Glomerular endothelial cell (primary cell): ENCODE measurements around the gene POU3F1. TPM values are rescaled to one million over a fixed set of nuclear protein-coding genes. Genes with fewer than 3 reads are reported as not detected.

Source experiments
- DNase-seq: peaks from one replicate; pipeline ENCODE4 v3.0.0-alpha.2; 2011; ENCODE audit warnings: low read depth, low spot score; ENCODE audit errors: extremely low read depth
- total RNA-seq: library from RNA; depleted of rRNA; stranded (reverse); fragments of >200 nt; gene quantifications from 2 replicates; pipeline ENCODE4 v1.2.3, GENCODE V29; 2015

The POU3F1 gene
- total RNA-seq = not detected in 2 replicates

DNA sequence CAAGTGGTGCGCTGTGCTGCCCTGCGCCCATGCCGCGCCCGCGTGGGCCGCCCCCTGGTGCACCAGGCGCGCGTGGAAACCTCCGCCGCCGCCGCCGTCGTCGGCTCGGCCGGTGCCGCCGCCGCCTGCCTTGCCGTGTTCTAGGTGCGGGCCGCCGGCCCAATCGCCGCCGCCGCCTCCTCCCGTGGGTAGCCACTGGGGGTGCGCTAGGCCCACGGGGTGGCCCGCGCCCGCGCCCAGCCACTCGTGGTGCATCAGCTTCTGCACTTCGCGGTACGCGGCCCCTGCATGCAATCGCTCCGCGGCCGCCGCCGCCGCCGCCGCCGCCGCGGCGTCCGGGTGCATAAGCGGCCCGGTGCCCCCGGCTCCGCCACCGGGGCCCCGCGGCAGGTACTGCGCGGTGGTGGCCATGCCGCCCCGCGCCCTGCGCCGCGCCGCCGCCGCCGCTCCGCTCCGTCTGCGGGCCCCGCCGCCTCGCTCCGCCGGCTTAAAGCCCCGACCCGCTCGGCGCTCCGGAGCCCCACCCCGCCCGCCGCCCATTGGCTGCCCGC, at the start of gene POU3F1:
Gene POU3F1 (minus strand): TSS at position 461 of the 551 bp plus-strand sequence. CDS start 50 bp downstream, at position 411.
- no peak for DNase-seq

- no peak for DNase-seq
Measured at GRCh38 chr1:38095454-38095931, 48.9 kb upstream of the POU3F1 start.

DNA sequence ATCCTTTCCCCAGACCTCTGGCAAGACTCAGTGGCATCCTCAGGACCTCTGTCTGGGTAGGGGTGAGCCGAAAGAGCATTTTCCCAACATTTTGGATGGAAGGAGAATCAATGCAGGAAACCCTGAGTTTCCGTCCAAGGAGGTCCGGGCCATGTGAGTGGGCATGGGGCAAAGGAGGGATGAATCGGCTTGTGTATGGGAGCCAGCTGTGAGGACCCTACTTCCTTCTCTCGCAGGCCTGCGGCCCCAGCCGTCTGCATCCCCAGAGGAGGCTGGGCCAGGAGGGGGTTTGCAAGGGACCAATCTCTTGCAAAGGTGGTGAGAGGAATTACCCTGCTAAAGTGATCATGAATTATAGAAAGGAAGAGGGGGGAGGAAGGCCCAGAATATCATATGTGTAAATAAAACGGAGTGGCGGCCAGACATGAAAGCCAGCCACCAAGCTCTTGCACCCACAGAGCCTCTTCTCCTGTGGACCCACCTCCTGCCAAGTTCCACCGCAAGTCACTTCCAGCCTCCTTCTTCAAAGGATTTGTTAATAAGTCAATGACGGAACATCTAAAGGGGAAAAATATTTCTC, 48.2 kb upstream of the POU3F1 start:
- DNase-seq = no peak

- no peak for DNase-seq
Measured at GRCh38 chr1:38093569-38094520, 47.3 kb upstream of the POU3F1 start.

GRCh38 chr1:38092256-38092655, 45.7 kb upstream of the POU3F1 start:
- no peak for DNase-seq

- no peak for DNase-seq
Measured at GRCh38 chr1:38090796-38091195, 44.2 kb upstream of the POU3F1 start.

DNA sequence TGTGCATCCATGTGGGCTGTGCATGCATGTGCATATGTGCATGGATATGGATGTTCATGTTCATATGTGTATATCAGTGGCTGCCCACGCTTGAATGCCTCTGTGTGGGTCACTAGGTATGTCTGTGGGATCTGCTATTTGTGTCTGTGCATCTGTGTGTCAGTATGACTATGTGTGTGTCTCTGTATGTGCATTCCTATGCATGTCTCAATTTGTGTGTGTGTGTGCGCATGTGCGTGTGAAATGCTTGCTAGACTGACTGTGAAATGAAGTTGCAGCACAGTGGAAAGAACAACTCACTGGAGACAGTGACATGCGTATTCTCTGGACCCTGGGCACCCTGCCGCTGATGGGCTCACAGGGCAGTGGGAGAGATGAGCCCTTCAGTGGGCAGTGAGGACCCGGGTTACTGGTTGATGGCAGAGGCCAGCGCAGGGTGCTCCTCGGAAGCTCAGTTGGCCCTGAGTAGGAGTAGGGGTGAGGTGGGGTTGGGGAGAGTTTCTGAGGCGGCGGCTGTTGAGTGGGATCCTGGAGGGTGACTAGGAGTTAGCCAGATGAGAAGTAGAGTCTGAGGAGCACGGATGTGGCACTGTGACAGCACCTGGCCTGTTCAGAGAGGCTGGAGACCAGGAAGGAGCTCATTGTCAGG, 43.2 kb upstream of the POU3F1 start:
- DNase-seq = no peak

DNA sequence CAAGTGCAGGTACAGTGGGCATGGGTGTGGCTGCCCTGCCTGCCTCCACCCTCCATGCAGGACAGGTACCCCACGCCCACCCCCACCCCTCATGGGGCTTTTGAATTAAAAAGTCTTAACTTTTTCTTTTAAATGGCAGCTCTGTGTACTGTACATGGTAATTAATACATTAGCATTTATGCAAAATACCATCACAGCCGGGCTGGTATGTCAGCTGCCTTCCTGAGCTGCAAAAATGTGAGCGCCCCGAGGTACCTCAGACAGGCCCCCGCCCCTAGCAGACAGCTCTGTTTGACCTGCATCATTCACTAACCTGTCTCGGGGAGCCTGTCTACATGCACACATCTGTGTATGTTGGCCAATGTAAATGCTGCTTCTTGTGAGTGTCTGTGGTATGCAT, 42.2 kb upstream of the POU3F1 start:
- DNase-seq = no peak

DNA sequence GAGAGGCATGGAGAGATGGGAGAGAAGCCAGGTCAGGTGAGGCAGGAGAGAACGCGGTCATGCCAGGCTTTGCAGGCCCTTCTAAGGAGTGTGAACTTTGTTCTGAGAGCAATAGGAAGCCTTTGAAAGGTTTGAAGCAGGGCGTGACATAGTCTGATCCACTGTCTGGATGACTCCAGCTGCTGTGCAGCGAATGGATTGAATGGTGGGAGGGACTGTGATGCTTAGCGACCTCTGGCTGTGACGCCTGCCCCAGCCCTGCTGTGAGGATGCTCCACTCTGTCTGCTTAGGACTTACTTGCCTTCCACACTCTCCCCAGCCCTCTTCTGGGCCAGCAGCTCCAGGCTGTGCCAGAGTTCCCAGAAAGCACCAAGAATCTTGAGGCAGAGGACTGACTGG, 41.8 kb upstream of the POU3F1 start:
- no peak for DNase-seq

DNA sequence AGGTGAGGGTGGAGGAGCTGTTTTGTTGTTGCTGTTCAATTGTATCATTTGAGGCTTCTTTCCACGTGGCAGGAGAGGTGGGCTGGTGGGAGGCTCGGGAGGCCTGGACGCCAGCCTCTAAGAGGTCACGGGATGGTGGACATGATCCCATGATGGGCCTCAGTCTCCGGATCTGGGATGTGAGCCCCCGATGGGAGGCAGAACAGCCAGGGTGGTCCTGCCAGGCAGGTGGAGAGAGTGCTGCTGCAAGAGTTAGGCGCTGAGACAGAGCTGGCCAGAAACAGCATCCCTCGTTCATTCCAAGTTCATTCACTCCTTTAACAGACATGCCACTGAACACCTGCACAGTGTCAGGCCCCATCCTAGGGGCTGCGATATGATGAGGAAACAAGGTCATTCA, 41.1 kb upstream of the POU3F1 start:
- no peak for DNase-seq

DNA sequence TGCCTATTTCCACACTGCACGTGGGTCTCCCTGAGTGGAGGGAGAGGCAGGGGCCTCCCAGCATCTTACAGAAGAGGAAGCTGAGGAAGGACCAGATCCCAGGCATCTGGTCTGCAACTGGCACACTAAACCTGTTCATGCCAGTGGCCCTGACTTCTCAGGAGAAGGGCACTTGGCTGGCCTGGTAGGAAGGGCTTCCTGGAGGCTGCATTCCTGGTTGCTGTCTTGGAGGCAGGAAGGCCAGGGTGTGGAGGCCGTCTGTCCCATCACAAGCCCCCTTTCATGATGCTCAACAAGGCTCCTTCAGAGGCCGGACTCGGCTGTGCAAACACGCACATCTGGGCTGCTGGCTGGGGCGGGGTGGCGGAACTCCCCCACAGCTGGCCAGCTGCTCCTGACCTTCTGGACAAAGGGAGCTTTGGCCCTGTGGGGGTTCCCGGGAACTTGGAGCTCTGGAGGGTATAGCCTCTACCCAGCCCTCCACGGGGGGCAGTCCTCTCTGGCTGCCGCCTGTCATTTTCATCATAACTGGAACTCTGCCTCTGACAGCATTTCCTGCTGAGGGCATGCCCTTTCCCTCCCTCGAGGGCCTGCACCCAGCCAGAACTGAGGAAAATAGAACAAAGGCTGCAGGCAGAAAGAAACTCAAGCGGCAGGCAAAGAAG, 39.2 kb upstream of the POU3F1 start:
- no peak for DNase-seq

- DNase-seq = no peak
Measured at GRCh38 chr1:38084700-38085099, 38.1 kb upstream of the POU3F1 start.

DNA sequence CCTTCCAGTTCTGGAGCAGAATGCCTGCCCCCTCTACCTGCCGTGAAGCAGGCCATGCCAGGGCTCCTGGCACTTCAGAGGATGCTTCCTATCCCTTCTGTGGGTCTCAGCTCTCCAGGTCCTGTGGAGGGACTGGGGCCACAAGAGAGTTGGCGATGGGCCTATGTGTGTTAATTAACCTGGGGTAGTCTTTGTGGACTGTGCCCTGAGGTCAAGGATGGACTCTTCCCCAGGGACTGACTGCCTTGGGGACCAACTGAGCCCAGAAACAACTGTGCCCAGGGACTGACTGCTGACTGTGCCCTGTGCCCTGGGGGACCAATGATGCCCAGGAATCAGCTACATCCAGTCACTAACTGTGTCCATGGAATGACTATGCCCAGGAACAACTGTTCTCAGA, 37.5 kb upstream of the POU3F1 start:
- no peak for DNase-seq

DNA sequence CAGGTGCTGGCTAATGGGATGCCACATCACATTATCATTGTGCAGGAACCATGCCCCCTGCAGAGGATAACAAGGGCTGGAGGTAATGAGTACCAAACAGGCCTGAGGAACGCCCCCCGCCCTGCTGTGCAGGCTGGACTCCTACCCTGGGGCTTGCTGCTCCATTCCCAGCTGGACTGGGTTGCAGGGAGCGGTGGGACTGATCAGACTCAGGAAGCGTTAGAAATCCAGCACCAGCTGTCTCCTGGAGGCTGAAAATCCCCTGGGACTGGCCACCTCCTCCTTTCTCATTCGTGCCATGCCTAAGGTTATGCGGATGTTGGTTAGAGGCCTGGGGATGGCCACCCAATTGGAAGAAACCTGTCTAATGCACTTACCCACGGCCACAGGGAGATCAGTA, 36.9 kb upstream of the POU3F1 start:
- DNase-seq = no peak

DNA sequence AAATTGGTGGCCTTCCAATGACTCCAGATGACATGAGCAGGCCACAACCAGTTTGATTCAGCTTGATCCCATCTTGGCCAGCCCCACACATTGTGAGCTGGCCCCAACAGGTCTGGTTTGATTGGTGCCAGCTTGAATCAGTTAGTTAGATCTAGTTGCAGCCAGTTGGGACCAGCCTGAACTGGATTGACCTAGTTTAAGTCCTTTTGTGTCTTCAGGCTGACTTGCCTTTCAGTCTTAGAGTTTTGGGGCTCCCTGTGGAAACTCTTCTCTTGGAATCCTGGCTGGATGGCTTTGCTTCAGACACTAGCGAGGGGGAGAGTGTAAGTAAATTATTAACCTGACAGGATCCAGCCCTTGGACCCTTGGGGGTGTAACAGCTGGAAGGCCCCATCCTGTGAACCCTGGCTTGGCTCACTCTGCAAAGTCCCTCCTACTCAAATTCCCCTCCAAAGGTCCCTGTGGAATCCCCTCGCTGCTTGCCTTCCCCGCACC, 36.2 kb upstream of the POU3F1 start:
- DNase-seq = no peak

DNA sequence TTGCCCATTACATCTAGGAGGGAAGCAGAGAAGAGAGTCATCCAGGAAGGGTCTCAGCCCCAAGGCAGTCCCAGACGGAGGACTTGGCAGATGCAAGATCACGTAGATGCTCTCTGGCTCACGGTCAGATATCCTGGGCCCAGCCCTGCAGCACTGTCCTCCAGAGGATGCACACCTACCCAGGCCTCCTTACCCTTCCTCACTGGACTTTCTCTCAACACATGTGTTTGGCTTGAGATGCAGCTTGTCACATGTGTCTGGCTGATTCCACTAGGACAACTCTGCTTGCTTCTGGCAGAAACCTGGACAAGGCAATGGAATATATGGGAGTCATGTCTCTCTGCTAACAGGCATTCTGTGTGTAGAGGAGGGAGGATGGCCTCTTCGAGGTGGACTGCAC, 32.4 kb upstream of the POU3F1 start:
- DNase-seq = no peak

DNA sequence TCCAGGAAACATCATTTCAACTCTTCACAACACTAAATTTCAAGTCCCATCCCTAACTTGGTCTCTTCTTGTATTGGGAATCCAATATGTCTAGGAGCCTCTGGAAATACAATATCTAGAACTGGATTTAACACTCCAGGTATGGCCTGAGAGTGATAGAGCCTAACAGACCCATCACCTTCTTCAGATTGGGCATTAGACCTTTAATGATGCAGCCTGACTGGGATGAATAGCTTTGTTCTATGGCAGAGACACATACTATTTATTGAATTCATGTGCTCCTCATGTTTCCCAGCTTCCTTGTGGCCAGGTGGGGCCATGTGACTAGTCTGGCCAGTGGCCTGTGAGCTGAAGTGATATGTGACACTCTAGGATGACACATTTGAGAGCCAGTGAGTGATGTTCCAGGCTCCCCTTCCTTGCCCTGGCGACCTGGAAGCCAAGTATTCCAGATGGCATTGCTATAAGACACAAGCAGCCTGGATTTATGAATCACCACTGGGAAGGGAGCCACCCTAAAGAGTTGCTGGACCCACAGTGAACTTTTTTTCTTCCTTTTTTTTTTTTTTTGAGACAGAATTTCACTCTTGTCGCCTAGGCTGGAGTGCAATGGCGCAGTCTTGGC, 31.0 kb upstream of the POU3F1 start:
- no peak for DNase-seq

GRCh38 chr1:38076455-38076854, 29.9 kb upstream of the POU3F1 start:
- no peak for DNase-seq

DNA sequence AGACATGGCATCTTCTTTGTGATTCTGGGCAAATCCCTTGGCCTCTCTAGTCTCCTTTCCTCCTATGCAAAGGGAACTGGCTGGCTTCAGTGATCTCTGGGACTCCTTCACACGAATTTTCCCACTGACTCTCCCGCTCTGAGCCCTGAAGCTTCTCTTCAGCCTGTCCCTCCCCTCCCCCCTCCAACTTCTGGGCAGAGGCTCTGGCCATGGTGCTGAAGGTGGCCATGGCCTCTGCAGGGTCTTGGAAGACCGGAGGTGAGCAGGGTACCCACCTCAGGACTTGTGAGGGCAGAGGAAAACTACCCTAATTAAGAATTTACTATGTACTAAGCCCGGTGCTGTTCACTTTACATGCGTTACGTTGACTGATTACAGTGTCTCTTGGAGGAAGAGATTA, 29.4 kb upstream of the POU3F1 start:
- DNase-seq = no peak

DNA sequence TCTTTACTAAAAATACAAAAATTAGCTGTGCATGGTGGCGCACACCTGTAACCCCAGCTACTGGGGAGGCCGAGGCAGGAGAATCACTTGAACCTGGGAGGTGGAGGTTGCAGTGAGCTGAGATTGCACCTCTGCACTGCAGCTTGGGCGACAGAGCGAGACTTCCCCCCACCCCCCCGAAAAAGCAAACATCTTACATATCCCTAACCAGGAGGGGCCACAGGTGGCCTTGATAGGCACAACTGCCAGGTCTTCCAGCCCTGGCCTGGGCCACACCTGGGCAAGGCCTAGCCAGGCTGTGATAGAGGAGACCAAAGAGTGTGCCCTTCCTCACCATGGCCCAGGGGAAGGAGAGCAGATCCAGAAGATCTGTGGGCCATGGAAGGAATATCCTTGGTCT, 28.6 kb upstream of the POU3F1 start:
- DNase-seq = no peak
